HG03159 (cell line): ENCODE data around the gene OSTC.

ENCODE experiments used
- ATAC-seq: cut with Tn5 transposase; IDR thresholded peaks from one replicate; pipeline ENCODE4 v1.9.1; 2021; ENCODE audit warnings: mild to moderate bottlenecking, moderate library complexity; ENCODE audit not compliant: unreplicated experiment

OSTC gene

DNA sequence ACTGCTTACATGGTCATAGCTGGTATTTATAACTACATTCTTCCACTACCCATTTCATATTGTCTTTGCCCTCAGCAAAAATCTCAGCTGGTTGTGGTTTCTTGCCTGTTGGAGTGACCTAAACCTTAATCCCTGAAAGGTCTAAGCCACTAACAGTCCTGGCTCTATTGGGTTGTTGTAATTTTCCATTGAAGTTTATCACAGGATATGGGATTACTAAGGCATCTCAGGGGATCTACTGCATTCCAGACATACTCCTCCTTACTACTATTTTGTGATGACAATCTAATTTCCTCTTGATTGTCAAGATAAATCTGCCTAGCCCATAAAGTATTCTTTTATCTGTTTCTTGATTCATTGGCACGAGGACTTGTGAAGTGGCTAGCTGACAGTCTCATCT is 6.2 kb upstream of the OSTC start:
- no peak for ATAC-seq

DNA sequence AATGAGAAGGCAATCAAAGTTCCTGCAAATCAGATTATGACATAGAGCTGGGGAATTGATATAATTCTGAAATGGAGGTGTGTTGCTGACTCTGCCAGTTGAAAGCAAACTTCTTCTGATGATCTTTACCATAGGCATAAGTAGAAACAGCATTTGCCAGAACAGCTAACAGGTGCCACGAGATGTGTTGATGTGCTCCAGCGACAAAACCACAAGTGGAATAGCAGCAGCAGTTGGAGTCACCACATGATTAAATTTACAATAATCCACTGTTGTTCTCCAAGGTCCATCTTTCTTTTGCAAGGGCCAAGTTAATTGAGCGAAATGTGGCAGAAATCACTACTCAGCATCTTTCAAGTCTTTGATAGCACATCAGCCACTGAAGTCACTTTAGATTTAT is 3.7 kb upstream of the OSTC start:
- no peak for ATAC-seq

DNA sequence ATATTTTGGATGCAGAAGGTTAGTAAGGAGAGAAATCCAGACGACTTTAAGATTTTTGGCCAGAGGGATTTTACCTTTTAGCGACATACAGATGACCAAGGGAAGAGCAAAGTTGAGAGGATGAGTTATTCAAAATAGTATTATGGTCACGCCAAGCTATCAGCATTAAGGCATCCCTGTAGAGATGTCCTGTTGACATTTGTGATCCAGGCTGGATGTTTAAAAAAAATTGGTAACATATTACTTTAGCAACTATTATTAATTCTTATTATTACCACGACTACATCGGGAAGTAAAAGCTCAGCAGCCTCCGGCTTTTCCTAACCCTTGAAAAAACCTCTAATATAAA is 562 bp upstream of the OSTC start:
- peak; percentile 6 for ATAC-seq

DNA sequence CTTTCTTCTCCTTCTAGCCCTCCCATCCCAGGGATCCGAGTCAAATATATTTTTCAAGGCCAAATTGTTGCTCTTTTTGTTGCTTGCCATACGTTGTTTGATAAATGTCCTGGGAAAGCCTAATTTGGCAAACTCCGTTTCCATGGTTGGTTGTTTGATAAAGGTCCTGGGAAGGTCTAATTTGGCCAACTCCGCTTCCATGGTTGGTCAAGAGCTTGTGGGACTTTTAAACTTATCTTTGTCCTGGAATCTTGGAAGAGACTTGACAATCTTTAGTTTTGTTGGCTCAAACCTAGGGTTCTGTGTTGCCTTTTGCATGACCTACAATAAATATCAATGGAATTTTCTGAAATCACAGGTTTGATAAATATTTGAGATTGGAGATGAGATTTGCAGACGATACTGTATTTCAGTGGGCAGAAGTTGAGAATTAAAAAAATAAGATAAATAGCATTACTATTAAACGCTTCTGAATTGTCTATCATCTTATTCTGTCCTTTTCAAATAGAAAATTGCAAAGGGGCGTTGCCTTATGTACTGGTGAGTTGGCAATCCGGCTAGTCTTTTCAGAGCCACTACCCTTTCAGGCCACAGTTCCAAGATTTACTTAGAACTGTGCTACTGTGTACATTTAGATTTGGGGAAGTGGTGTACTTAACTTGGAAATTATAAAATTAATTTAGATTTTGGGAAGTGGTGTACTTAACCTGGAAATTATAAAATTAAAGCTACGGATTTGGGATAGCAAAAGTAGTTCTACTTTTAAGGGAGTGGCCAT is 804 bp downstream of the OSTC start:
- ATAC-seq = no peak

DNA sequence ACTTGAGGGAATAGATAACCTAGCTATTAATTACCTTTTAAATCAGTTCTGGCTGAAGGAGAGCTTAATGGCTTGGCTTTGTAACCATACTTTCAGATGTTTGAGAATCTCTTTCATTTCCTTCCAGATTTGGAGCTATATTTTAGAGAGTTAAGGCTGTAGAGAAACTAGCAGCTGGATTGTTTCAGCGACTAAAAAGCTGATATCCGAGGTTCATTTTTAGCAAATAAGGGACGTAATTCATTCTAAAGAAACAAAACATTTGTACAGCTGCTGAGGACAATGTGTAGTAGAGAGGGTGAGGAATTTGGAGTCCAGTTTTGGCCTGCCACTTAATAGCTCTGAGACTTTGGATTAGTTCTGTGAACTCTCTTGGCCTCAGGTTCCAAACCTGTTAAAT is 12.2 kb downstream of the OSTC start:
- ATAC-seq = no peak

DNA sequence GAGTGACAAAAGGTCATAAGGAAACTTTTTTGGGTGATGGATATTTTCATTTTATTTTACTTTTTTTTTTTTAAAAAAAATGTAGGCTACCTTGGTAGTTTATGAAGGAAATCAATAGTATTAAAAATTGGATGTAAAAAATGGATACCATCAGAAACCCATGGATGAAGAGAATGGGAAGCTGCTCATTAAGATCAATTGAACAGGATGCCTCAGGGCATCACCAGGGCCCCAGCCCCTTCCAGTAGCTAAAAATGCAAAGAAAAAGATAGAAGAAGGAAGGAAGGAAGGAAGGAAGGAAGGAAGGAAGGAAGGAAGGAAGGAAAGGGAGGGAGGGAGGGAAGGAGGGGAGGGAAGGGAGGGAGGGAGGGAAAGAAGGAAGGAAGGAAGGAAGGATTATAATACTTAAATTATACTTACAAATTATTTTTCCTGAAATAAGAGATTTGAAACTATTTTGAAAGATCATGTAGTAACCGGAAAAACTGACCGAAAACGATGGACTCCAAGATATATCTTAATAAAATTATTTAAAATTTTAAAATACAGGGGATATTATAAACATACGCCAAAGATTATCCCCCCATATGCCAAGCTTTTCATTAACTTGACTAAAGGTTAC is 24.1 kb downstream of the OSTC start:
- ATAC-seq = no peak

DNA sequence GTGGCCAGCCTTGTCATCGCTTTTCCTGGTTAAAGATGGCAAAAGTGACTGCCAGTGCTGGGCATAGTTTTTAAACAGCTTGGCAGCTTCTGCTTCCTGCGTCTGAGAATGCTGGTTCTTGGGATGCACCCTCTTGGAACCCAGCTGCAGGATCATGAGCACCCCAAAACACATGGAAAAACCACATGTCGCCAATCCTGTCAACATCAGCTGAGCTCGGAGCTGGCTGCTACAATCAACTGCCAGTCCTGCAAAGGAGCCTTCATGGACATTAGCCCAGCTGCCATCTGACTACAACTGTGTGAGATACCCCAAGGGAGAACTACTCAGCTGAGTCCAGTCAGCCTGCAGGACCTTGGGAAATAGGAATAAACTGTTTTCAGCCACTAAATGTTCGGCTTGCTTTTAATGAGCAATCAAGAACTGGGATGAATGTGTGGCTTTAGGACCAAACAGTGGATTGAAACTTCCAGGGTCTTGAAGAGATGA is 31.0 kb downstream of the OSTC start:
- ATAC-seq = no peak

DNA sequence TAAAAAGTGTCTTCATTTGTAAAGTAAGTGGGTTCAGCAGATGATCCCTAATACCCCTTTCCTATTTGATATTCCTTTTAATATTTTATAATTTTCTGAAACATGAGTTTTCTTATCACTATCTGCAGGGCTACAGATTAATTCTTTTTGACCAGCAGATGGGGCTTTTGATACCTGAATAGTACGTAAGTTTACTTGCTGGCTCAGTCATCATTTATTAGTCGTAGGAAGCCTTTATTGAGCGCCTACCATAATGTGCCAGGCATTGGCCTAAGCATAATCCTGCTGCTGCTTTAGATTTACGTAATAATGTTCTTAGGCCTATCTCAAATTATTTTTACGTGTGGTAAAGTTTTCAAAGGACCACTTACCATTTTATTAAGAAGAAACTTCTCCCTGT is 33.1 kb downstream of the OSTC start:
- ATAC-seq = no peak

DNA sequence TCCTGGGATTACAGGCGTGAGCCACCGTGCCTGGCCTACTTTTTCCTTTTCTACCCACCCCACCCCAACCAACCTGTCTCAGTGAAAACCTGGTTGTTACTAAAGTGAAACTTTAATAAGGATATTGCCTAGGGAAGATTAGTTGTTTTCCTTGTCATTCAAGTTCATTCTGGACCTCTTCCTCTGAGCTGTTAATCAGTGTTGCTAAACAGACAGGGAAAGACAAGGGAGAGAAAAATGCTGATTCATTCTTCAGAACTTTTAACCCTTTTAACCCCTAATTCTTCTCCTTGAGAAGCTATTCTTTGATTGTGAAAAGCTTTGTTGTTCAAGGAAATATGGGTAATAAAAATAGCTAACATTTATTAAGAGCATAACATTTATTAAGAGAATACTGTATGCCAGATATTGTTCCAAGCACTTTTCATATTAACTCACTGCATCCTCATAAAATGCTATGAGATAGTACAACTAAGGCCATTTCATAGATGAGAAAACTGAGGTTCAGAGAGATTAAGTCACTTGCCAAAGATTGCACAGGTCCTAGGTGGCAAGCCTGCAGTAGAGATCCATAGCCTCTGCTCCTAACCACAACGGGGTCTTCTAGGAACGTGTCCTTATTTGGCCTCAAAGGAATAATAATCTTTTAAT is 34.8 kb downstream of the OSTC start:
- no peak for ATAC-seq

DNA sequence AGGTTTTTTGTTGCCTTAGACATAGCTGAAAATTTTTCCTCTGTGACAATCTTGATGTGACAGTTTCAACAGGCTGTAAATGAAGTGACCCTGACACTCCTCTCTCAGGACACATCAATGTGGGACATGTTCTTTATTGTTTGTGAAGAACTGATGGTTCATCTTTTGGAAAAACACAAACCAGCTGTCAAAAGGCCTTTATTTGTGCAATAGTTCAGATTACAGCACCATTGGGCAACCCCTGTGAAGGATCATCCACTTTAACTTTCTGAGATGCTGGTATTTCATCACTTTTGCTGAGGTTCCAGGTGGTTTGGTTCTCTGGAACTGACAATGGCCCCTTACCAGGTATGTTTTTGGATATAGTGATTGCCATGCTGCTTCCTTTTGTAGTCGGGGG is 40.3 kb downstream of the OSTC start:
- ATAC-seq = no peak

DNA sequence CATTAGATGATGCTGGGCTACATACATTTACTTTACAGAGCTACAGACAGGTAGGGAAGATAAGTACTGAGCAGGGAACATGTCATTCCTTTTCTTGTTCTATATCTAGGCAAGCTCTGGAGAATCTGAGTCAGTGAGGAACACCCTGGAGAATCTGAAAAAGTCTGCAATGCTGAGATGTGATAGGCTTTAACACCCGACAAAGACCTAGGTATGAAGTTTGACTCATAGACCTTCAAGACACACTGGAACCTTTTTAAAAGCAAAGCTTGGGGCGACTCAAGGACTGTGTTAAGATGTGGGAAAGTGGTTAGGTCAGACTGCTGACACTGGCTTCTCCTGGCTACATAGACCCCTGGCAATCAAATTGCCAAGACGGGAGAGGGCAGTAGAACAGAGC is 42.8 kb downstream of the OSTC start:
- ATAC-seq = no peak

DNA sequence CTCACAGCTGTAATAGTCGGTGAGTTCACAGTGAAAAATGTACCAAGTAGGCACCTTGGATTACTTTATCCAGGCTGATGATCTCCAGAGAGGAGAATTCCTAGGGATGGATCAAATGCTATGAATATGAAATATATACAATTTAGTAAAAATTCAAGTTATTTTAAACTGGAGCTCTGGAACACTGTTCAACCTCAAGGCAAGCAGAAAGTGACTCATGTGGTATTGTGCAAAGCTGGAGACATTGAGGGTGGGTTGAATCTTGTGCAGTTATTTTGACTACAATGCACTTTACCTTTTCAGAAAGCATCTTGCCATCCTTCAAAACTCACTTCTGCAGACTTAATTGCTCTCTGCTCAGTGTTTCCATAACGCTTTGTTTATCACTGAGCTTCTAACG is 43.4 kb downstream of the OSTC start:
- ATAC-seq = no peak

DNA sequence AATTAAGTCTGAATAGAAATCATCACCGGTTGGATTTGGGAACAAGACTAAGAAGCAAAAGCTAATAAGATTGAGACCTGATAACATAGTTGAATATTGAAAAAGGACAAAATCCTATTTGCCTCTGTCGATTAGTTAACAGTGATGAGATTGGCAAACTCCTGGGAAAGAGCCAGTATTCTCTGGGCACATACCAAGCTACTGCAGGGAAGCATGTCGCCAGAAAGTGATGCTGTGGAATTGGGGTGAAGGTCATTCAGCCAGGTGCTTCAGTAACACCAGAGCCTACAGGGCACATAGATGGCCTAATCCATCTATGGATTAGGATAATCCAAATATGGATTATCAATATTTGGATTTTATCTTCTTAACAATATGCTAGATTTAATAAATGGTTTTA is 44.0 kb downstream of the OSTC start:
- no peak for ATAC-seq

DNA sequence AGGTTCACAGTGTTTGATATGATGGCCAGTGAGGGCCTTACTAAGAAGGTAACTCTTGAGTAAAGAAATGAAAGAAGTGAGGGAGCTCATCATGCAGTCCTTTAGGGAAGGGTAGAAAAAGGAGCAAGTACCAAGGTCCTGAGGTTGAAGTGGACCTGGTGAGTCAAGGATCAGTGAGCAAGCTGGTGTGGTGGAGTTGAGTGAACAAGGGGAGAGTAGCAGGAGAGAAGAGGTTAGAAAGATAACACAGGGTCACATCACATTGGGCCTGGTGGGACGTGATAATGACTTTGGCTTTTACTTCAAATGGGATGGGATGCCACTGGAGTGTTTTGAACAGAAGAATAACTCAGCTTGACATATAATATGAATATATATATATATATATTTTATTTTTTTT is 44.7 kb downstream of the OSTC start:
- no peak for ATAC-seq

DNA sequence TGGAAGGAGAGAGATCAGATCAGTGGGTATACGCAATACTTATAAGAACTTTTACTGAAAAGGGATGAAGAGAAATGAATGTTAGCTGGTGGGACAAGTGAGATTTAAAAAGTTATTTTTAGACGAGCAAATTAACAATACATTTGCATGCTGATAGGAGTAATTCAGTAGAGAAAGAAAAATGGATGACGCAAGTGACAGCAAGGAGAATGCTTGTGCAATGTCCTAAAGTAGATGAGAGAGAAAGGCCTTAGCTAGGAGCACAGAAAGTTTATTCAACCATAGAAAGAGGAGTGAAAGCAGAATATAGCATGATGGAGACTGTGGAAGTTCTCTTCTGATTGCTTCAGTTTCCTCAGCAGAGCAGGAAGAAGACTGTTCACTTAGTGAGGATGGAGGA is 45.8 kb downstream of the OSTC start:
- ATAC-seq = no peak

DNA sequence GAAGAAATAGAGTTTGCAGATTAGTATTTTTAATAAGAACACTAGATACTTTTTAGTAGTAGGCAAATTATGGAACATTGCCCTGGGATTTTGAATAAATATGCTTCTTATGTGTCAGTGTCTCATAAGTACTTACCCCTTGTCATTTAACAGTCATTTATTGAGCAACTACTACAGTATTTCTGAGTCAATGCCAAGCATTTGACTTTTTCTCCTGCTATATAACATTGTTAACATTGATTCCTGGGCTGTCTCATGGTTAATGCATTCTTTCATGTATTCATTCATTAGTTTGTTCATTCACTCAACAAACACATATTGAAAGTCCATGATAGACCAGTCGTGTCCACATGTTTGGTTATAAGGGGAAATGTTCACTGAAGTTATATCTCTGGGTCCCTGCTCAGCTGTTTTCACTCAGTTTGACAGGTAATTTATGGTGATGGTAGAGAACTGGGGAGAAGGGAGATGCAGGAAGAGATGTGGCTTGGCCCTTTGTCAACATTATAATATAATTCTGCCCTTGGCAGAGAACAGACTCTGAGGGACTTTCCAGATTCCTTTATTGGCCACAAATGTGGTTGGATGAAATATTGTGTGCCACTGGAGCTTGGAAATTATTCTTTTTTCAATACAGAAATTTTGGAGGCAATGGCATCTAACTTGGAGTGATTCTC is 49.8 kb downstream of the OSTC start:
- no peak for ATAC-seq

DNA sequence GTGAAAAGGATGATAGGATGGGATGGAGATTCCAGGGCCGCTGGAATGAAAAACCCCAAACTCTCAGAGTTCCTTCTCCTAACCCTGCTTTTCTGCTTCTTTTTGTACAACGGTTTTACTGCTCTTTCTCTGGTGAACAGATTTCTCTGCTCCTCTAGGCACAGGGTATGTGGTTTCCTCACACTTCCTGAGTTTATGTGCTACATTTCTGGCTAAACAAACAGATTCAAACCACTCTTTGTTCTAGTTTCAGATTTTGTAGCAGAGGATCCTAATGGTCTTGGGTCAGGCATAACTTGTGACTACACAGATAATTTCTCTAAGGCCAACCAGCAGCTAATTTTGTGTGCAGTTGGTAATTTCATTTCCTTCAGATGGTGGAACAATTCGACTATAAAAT is 52.6 kb downstream of the OSTC start:
- ATAC-seq = no peak

DNA sequence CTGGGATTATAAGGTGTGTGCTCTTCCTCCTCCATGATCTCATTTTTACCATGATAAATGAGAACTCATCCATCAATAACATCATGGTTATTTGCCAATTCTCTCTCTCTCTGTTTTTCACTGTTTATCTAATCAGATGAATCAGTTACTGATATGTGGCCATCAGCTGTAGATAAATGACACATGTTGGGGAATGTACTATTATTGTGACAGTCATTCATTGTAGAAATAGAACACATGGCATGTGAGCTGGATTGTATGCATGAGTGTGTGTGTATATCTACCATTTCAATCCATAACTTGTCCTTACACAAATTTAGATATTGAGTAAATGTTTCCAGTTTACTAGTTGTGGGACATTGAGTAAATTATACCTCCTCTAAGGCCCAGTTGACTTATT is 53.0 kb downstream of the OSTC start:
- ATAC-seq = no peak

DNA sequence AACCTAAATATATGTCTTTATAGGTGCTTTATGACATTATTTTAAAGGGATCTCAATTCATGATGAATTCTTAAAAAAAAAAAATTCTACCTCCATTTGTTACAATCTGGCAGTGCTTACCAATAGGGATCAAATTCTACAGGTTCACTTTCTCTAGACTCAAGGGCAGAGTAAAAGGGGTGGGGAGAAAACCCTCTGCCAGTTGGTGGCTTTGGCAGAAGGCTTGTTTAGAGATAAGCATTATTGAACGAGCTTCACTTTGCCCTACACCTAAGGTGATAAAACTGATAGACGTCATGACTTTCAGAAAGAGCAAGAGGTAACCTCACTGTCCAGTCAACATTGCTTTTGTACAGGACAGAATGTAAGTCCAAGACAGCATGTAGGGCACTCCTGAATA is 53.6 kb downstream of the OSTC start:
- ATAC-seq = no peak

DNA sequence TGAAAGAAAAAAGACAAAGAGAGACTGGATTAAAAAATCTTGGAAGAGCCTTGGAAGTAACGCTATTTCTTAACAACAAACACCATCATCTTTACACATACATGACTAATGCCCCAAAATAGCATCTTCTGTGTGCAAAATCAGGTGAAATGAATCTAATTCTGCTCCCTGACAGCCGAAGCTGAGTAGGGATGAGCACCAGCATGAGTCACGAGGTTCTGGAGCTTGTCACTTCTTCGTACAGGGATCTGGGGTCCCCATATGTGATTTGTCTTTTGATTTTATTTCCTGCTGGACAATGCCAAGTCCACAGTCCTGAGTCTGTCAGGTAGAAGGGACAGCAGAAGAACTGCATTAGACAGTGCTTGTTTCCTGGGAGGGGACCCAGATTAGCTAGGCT is 55.9 kb downstream of the OSTC start:
- no peak for ATAC-seq

DNA sequence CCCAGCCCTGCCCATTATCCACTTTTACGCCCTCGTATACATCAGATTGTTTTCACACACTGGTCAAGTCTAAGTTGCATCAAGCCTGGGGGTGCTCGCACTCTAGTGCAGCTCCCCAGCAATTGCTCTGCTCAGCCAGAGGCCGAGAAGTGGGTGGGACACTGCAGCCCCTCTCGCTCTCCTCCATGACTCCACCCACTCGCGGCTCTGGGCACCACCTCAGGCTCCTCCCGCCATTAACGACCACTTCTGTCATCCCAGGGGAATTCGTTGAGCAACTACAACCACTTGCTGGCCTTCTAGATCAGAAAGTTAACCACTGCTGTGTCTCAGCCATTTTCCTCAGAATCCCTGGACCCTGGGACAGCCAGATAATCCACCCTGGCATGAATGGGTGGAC is 58.8 kb downstream of the OSTC start:
- no peak for ATAC-seq

DNA sequence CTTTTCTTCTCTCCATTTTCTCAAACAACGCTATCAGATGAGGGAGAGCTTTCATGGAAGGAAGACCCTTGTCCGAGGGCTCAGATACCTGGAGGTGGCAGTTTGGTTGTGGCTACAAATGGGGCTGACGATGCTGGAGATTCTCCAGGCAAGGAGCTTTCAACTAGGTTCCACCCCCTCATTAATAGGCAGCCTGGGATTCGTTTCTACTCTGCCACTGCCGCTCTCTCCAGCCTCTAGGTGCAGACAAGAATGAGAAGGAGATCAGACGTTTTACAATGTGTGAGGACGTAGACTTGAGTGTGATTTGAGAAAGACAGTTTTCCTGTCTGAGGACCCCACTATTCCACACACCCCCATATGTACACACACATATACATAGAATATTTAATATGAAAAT is 59.3 kb downstream of the OSTC start:
- no peak for ATAC-seq
